ENCODE results near the gene DROSHA.

GRCh38 chr5:31459594-31459993, 72.3 kb downstream of the DROSHA start:
- no peak for TF ChIP-seq CTCF (IDR thresholded peaks at IDR 0.05)
- TF ChIP-seq POLR2A (IDR thresholded peaks at IDR 0.05): no peak
